ENCODE results near the gene PDXP.

GRCh38 chr22:37713761-37714160 is 55.2 kb downstream of the PDXP start:
- TF ChIP-seq EZH2phosphoT487 (IDR thresholded peaks at IDR 0.05; ENCODE audit: borderline replicate concordance, low read length): no peak
- no peak for TF ChIP-seq CTCF (conservative IDR thresholded peaks at IDR 0.05; ENCODE audit: low read depth, low read length)

All from PC-3 (cell line).